Measurements from ENCODE around the gene ADGRF1.

DNA sequence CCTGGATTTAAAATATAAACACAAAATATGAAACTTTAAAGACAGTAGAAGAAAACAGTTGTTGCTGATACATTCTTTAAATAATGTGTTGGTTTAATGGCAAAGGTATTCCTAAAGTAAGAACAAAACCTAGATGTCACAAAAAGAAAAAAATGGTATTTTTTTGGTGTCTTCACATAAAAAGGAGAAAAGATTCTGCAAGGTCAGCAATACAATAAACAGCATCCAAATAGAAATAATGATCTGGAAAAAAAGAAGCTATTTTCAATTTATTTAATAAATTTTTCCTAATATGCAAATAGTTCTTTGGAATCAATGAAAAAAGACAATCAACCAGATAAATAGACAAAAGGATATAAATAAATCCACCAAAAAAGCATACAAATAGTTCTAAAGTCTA lies 6.5 kb upstream of the ADGRF1 start:
- TF ChIP-seq CTCF (IDR thresholded peaks at IDR 0.05; ENCODE audit: low read depth, low read length) (no peak), EZH2phosphoT487 (IDR thresholded peaks at IDR 0.05; ENCODE audit: low read depth) (no peak)

Data from OCI-LY3 (cell line).